HepG2 (cell line): Measurements from ENCODE around the gene MIB1.

Experiments
- ATF4 ChIP-seq, 2 experiments: fragments of 450-650 bp in 1 of 2; sonication (generic) in 1 of 2; formaldehyde crosslinking; IDR thresholded peaks; 2 replicates each; pipeline versions ENCODE4 v1.5.0 to v1.8.0; 2020 to 2022; ENCODE audit warnings: mild to moderate bottlenecking in 1 of 2, missing genetic modification reagents in 1 of 2
- BORCS8-MEF2B ChIP-seq: sonication (generic); formaldehyde crosslinking; IDR thresholded peaks from 2 replicates; pipeline ENCODE4 v1.8.0; 2022; ENCODE audit warnings: mild to moderate bottlenecking, missing genetic modification reagents
- ETV5 ChIP-seq: IDR thresholded peaks from 2 replicates; pipeline ENCODE4 v1.6.1; 2018; ENCODE audit warnings: missing biosample characterization, missing genetic modification reagents, inconsistent platforms, borderline replicate concordance
- MLXIP ChIP-seq: sonication (generic); formaldehyde crosslinking; IDR thresholded peaks from 2 replicates; pipeline ENCODE4 v1.9.0; 2021; ENCODE audit warnings: missing genetic modification reagents, borderline replicate concordance
- NAIF1 ChIP-seq: sonication (generic); formaldehyde crosslinking; IDR thresholded peaks from 2 replicates; pipeline ENCODE4 v1.5.0; 2020; ENCODE audit warnings: mild to moderate bottlenecking, missing genetic modification reagents, borderline replicate concordance
- SP1 ChIP-seq, 2 experiments: fragments of 450-650 bp in 1 of 2; sonication (generic) in 1 of 2; formaldehyde crosslinking in 1 of 2; IDR thresholded peaks; 2 replicates each; pipeline versions ENCODE4 v1.4.0 to v1.6.1; 2016 to 2020; ENCODE audit warnings: missing genetic modification reagents in 1 of 2
- SP5 ChIP-seq: IDR thresholded peaks from 2 replicates; pipeline ENCODE4 v1.6.1; 2016; ENCODE audit warnings: low read depth, borderline replicate concordance
- ZBTB33 ChIP-seq: sonication (generic); formaldehyde crosslinking; IDR thresholded peaks from 2 replicates; pipeline ENCODE4 v1.4.0; 2020; ENCODE audit warnings: missing genetic modification reagents
- ZEB1 ChIP-seq: IDR thresholded peaks from 2 replicates; pipeline ENCODE4 v1.6.1; 2012; ENCODE audit warnings: mild to moderate bottlenecking, low read depth, inconsistent platforms; ENCODE audit not compliant: insufficient replicate concordance
- ZFP36L2 ChIP-seq: sonication (generic); formaldehyde crosslinking; IDR thresholded peaks from 2 replicates; pipeline ENCODE4 v1.4.0; 2020; ENCODE audit warnings: missing genetic modification reagents
- ZMYM3 ChIP-seq: sonication (generic); formaldehyde crosslinking; IDR thresholded peaks from 2 replicates; pipeline ENCODE4 v1.5.1; 2020; ENCODE audit warnings: mild to moderate bottlenecking, missing genetic modification reagents
- ZNF280D ChIP-seq: sonication (generic); formaldehyde crosslinking; IDR thresholded peaks from 2 replicates; pipeline ENCODE4 v1.5.1; 2020; ENCODE audit warnings: mild to moderate bottlenecking, missing genetic modification reagents
- ZNF549 ChIP-seq: sonication (generic); formaldehyde crosslinking; IDR thresholded peaks from 2 replicates; pipeline ENCODE4 v1.5.0; 2020; ENCODE audit warnings: missing genetic modification reagents
- ZNF619 ChIP-seq: sonication (generic); formaldehyde crosslinking; IDR thresholded peaks from 2 replicates; pipeline ENCODE4 v1.4.0; 2020; ENCODE audit warnings: mild to moderate bottlenecking, missing genetic modification reagents

- no peak for TF ChIP-seq BORCS8-MEF2B (CRISPR knock-in tag)
- no peak for TF ChIP-seq NAIF1 (CRISPR knock-in tag)
- no peak for TF ChIP-seq ZMYM3 (CRISPR knock-in tag)
- TF ChIP-seq MLXIP (CRISPR knock-in tag): no peak
- TF ChIP-seq ZFP36L2 (CRISPR knock-in tag): no peak
- TF ChIP-seq SP5 (CRISPR knock-in tag): no peak
- no peak for TF ChIP-seq ZEB1
- TF ChIP-seq ETV5 (CRISPR knock-in tag): no peak
- TF ChIP-seq ZNF619 (CRISPR knock-in tag): no peak
- TF ChIP-seq ZNF280D: no peak
- no peak for TF ChIP-seq ATF4 (CRISPR knock-in tag; IDR thresholded peaks at IDR 0.05)
- no peak for TF ChIP-seq ZNF549 (CRISPR knock-in tag)
- TF ChIP-seq ZBTB33 (CRISPR knock-in tag): no peak
- no peak for TF ChIP-seq SP1 (IDR thresholded peaks at IDR 0.05)
- TF ChIP-seq SP1 (CRISPR knock-in tag; IDR thresholded peaks at IDR 0.05): no peak
These were observed 721 bp upstream of the MIB1 start for GRCh38 chr18:21739604-21740537.
